ELR (cell line): ENCODE measurements around the gene ZNF883.

Experiments
- DNase-seq: peaks from one replicate; pipeline ENCODE4 v3.0.0-alpha.2; 2015; ENCODE audit warnings: low read depth

The ZNF883 gene

DNA sequence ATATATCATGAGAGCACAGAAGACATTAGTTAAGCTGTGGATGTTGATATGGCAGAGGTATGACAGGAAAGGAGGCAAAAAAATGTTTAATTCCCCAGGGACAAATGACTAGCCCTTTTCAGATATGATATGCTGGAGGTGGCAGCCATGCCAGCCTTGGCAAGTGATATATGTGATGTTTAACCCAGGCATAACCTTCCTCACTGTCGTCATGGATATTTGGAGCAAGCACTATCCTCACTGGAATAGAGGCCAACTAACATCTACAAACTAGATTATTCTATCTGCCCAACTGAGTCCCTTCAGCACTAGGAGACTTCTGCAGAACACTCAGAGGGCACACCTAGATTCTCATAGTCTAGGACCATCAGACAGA is 94.0 kb downstream of the ZNF883 start:
- DNase-seq = no peak

DNA sequence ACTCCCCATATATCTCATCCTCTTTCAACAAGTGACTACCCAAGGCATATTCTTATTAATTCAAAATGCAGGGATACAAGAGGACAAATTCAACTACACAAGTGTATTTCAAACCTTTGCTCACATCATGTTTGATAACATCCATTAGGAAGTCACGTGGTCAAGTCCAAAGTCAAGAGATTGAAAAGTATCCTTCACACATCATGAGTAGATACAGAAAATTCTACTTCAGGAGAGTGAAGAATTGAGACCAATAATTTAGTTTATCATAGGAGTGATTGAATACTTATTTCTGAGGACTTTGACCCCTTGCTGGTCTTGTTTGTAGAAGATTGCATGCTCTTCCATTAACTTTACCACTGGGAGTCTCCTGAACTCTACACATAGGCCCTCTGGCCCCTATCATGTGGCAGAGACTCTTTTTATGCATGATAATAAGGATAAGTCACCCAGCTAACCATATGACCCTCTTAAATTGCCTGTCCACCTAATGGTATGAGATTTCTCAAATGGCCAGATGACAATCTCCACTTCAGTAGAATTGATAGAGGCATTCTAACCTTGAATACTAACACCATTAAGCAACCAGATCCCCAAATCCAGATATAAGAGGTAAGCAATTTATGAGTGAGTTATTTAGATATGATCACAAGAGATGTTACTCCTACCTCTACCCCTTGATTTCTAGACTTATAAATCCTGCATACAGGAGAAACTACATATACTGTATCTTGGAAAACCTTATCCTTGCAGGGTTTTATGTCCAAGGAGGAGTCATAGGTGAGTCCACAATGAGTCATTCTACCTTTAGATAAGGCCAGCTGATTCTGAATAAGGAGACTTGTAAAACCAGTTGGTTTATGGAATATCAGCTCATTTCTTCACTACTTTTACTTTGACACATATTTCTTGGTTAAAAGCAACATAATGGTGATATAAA is 94.7 kb downstream of the ZNF883 start:
- no peak for DNase-seq

DNA sequence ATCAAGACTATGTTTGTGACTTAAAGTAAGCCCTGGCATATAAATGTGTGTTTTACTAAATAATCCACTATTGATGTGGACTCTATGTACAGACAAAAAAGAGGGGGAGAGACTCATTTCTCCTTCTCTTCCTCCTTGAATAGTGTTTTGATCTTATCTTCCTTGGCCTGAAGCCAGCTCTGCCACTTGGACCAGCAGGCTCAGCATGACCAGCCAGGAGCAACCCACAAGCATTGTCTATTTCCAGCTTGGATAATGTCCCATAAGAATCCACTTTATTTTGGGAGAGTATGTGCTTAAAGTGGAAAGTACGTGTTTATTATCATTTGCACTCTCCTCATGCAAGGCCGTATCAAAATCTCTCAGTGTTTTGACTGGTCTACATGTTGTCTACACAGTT is 97.5 kb downstream of the ZNF883 start:
- no peak for DNase-seq

DNA sequence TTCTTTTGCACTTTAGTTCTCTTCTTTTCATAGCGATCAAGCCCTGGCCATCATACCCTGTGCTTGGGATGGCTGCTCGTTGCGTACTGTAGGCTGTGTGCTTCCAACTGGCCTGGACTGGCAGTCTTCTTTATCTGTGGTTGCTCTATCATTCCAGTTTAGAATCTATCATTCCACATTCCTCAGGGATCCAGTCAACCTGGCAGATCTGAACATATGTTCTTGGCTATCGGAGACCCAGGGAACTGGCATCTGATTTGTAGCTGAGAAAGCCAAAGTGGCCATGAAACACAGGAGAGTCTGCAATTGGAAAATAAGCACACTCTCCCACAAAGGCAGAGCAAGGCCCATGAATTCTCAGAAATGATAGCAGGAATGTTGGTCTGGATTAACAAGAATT is 98.7 kb downstream of the ZNF883 start:
- no peak for DNase-seq

DNA sequence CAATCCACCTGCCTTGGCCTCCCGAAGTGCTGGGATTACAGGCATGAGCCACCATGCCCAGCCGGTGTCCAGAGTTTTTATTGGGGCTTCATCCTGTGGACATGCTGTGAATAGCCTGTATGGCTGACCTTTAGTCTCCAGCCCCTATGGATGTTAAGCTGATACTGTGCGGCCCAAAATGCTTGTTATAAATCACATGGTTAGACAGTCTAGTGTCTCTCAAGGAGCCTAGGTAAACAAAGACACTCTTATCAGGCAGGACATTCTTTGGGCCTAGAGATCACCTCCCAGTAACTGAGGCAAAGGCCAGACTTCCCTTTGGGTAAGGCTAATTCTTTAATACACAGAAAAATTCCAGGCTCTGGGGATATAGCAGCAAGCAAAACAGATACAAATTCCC is 99.4 kb downstream of the ZNF883 start:
- DNase-seq = no peak

DNA sequence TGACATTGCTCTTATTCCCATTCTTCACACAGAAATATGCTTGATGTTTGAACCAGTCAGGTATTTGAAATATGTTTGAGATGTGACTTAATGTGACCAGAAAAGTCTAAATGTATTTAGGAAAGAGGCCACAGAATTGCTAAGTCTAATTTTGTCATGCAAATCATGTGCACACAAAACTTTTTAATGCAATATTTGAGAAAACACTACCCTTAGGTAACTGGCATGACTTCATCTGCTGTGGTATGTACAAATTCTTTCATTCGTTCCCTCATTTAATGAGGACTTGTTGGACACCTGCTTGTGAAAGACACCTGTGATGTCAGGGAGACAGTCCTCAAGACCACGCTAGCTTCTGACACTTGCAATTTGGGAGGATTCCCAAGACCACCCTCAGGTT is 100.3 kb downstream of the ZNF883 start:
- no peak for DNase-seq
